Activated CD8-positive, alpha-beta memory T cell treated with anti-CD3 and anti-CD28 coated beads, Interleukin-2, amount 50 U/mL, for 24 hours (primary cell): ENCODE data around the gene LRRC8B.
"Not testable (repeated sequence)": the region's sequence is repeated elsewhere in the genome, so short reads cannot be mapped to it uniquely, and the experiment has no call there.

Experiments used
- DNase-seq: peaks from one replicate; pipeline ENCODE4 v3.0.0-alpha.2; 2020; ENCODE audit errors: extremely low read depth

LRRC8B gene

DNA sequence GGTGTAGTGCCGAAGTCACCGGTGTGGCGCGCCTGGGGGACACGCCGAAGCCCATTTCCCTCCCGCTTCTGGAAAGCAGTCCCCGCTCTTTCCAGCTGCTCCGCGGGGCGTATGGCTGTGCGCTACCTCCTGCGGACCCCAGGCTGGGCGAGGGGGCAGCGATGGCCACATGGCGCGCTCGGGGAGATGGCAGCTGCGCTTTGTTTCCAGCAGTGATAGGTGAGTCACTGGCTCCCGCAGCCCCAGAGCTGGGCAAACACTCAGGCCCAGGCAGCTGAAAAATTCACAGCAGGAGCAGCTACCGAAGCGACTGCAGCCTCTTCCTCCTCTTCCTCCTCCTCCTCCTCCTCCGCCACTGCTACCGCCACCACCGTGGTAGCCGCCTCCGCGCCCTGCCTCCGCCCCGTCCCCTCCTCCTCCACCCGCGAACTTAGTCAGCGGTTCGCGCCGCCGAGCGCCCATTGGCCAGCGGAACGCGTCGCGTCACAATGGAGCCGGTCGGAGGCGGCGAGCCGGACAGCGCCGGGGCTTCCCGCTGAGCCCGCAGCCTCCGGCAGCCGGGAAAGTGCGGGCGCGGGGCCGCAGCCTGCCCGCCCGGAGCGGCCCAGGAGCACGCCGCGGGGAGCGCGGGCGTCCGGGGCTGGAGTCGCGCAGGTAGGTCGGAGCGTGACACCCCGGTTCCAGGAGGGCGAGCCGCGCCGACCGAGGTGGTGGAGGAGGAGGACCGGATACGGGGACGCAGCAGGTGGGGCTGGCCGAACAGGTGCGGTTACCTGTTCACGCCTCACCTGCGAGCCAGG lies at the start of gene LRRC8B:
Gene LRRC8B, plus strand, starts transcription at position 461 of the 800 bp plus-strand sequence. CDS start 57,822 bp downstream, outside the sequence.
- DNase-seq = peak; percentile 69

- no peak for DNase-seq
Observed at GRCh38 chr1:89475269-89475668, 49.4 kb upstream of the LRRC8B start.

- no peak for DNase-seq
Observed at GRCh38 chr1:89476072-89476471, 48.6 kb upstream of the LRRC8B start.

- DNase-seq = peak; percentile 58
Observed at GRCh38 chr1:89483010-89483756, 41.4 kb upstream of the LRRC8B start.

- DNase-seq = no peak
Observed at GRCh38 chr1:89483757-89484077, 40.9 kb upstream of the LRRC8B start.

DNA sequence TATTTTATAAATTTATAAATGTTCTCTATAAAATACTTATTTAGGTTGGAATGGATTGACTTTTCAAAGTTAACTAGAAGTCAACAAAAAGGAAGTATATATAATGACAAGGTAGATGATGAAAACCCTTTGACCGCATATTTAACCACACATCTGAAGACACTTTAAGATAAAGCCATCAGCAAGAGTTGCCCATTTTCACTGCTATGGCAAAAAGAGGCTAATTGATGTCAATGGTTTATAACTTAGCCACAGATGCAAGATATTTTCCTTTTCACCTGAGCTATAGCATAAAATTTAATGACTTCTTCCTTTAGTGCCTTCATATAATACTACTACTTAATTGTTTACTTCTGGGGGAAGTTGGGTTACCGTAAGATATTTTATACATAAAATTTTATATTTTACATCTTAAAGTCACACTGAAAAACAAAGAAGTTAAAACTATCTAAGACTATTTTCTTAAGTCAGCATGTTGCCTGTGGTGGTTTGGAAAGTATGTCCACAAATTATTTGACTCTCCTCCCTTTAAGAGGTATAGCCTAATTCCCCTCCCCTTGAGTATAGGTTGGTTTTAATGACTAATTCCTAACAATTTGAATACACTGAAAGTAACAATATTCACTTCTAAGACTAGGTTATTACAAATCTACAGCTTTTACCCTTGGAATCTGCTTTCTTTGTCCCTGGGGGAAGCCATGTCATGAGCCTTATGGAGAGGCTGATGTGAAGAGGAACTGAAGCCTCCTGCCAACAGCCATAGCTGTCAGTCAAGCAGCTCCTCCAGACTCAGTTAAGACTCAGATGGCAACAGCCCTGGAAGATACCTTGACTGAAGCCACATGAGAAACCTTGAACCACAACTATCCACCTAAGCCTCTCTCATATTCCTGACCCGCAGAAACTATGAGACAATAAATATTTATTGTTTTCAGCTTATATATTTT lies 40.3 kb upstream of the LRRC8B start:
- DNase-seq = no peak

- no peak for DNase-seq
Observed at GRCh38 chr1:89487972-89488371, 36.7 kb upstream of the LRRC8B start.

- no peak for DNase-seq
Observed at GRCh38 chr1:89489047-89489729, 35.4 kb upstream of the LRRC8B start.

DNA sequence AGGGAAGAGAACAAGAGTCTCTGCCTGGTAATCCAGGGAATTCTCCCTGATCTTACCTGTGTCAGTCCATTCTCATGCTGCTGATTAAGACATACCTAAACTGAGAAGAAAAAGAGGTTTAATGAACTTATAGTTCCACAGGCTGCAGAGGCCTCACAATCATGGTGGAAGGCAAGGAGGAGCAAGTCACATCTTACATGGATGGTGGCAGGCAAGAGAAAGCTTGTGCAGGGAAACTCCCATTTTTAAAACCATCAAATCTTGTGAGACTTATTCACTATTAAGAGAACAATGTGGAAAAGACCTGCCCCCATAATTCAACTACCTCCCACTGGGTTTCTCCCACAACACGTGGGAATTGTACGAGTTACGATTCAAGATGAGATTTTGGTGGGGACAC lies 34.2 kb upstream of the LRRC8B start:
- DNase-seq = no peak

GRCh38 chr1:89499320-89499719 lies 25.3 kb upstream of the LRRC8B start:
- no peak for DNase-seq

GRCh38 chr1:89502042-89502441 lies 22.6 kb upstream of the LRRC8B start:
- DNase-seq = no peak

- DNase-seq = no peak
Observed at GRCh38 chr1:89502895-89503294, 21.7 kb upstream of the LRRC8B start.

GRCh38 chr1:89503690-89504089 lies 20.9 kb upstream of the LRRC8B start:
- no peak for DNase-seq

DNA sequence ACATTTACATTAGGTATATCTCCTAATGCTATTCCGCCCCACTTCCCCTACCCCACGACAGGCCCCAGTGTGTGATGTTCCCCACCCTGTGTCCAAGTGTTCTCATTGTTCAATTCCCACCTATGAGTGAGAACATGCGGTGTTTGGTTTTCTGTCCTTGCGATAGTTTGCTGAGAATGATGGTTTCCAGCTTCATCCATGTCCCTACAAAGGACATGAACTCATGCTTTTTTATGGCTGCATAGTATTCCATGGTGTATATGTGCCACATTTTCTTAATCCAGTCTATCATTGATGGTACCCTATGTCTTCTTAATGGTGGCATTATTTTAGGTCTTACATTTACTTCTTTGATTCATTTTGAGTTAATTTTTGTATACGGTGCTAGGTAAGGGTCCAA lies 14.6 kb upstream of the LRRC8B start:
- DNase-seq = not testable (repeated sequence)

- no peak for DNase-seq
Observed at GRCh38 chr1:89512996-89513720, 11.5 kb upstream of the LRRC8B start.

DNA sequence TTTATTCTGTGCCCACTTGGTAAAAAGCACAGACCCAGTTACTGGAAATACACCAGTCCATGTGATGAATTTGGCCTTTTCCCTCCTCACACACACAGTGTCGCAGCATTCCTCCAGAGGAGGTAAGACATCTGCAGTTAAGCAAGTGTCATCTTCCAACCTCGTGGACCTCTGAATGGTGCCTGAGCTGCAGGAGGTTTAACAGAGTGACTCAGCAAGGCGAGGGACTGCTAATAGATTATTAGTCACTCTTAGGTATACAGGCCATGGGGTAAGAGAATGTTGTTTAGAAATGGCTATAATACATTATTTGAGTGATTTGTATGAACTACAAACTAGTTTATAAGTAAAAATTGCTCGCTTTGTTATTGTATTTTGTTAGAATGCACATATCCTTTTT lies 8.6 kb upstream of the LRRC8B start:
- DNase-seq = no peak

- no peak for DNase-seq
Observed at GRCh38 chr1:89518221-89518631, 6.4 kb upstream of the LRRC8B start.

DNA sequence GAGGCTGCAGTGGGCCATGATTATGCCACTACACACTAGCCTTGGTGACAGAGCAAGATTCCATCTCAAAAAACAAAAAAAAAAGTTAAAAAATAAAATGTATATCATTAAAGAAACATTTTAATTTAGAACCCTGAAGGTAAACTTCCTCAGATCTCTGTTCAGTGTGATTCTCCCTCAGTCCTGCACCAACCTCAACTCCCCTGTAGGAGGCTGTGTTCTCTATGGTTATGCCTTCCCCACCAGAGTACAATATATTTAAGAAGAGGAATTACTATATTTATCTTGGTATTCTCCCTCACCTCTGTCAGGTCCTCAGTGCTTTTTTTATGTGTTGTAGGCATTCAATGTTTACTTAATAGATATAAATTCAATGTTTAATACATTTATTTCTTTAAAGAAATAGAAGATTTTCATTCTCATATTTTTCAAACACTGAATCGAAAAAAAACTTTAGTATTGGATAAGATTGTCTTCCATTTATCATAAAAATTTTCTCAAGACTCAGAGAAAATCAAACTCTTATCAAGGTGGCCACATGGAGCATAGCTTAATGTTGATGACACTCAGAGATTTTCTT lies 4.8 kb upstream of the LRRC8B start:
- DNase-seq = no peak

DNA sequence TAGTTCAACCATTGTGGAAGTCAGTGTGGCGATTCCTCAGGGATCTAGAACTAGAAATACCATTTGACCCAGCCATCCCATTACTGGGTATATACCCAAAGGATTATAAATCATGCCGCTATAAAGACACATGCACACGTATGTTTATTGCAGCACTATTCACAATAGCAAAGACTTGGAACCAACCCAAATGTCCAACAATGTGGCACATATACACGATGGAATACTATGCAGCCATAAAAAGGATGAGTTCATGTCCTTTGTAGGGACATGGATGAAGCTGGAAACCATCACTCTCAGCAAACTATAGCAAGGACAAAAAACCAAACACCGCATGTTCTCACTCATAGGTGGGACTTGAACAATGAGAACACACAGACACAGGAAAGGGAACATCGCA lies 2.7 kb upstream of the LRRC8B start:
- DNase-seq = not testable (repeated sequence)

DNA sequence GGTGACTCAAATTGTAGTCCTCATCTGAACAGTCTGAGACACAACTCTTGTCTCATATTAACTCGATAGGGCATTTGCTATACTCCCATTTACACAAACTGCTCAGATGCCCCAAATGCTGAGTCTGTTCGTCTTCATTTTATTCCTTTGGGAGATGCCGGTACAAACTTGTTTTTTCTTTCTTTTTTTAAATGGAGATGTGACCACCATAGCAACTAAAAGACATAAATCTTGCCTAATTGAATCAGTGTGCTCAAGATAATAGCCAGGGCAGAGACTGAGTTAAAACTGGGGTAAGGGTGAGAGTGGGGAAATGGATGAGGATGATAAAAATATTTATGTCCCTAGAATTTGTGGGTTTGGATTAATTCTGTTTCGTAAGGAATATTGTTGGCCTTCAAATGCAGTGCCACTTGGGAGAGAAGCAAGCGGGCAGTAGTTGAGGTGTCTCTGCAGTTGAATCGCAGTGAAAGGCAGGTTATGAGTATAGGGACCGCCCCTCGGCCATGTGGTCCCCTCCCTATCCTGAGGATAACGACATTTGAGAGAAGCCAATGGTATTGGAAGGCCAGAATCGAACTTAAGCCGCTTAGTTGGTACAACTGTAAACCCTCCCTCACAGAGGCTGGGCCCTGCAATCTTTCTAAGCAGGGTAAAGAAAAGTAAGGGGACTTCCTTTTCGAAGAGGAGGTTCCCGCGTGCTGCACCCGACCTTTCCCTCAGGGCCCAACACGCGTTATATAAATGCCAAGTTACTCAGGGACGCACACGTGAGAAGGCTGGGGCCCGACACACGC lies 859 bp upstream of the LRRC8B start:
- DNase-seq = no peak
